HUES6 (cell line): ENCODE measurements around the gene KIF16B.

Experiments used
- H3K27ac ChIP-seq: 2 replicates; pipeline ENCODE4 v1.7.0; 2013; ENCODE audit warnings: low read depth, mild to moderate bottlenecking, low read length, inconsistent platforms
- H3K27me3 ChIP-seq: 2 replicates; pipeline ENCODE4 v1.6.1; 2013; ENCODE audit warnings: low read length; ENCODE audit not compliant: control insufficient read depth, insufficient read depth
- H3K36me3 ChIP-seq: 2 replicates; pipeline ENCODE4 v1.6.1; 2013; ENCODE audit warnings: low read length; ENCODE audit not compliant: control insufficient read depth, insufficient read depth
- H3K4me1 ChIP-seq: 2 replicates; pipeline ENCODE4 v1.6.1; 2013; ENCODE audit warnings: low read length; ENCODE audit not compliant: control insufficient read depth, insufficient read depth
- H3K4me3 ChIP-seq: 2 replicates; pipeline ENCODE4 v1.5.1; 2013; ENCODE audit warnings: low read depth, low read length
- H3K9ac ChIP-seq: one replicate; pipeline ENCODE4 v1.6.1; 2013; ENCODE audit warnings: mild to moderate bottlenecking, low read length
- H3K9me3 ChIP-seq: 2 replicates; pipeline ENCODE4 v1.6.1; 2013; ENCODE audit warnings: low read depth, low read length; ENCODE audit not compliant: control insufficient read depth, insufficient read depth

Gene KIF16B

GRCh38 chr20:16257813-16258430 is 315.3 kb downstream of the KIF16B start:
- Histone ChIP-seq H3K9me3 (no peaks in the 10 kb centered on the region), H3K36me3 (no peaks in the 10 kb centered on the region), H3K9ac (no peak overlapping the region), H3K27ac (no peak overlapping the region), H3K4me3 (no peak overlapping the region), H3K4me1 (no peaks in the 10 kb centered on the region), H3K27me3 (no peaks in the 10 kb centered on the region)

- no peaks in the 10 kb centered on the region for H3K9me3 ChIP-seq
- H3K4me1 ChIP-seq, result no peaks in the 10 kb centered on the region
- no peak overlapping the region for H3K4me3 ChIP-seq
- no peaks in the 10 kb centered on the region for H3K27me3 ChIP-seq
- no peak overlapping the region for H3K9ac ChIP-seq
- no peak overlapping the region for H3K27ac ChIP-seq
- H3K36me3 ChIP-seq, result no peaks in the 10 kb centered on the region
Measured at GRCh38 chr20:16257021-16257420, 316.2 kb downstream of the KIF16B start.

GRCh38 chr20:16246870-16247269 is 326.4 kb downstream of the KIF16B start:
- no peaks in the 10 kb centered on the region for H3K27me3 ChIP-seq
- H3K4me1 ChIP-seq, result no peaks in the 10 kb centered on the region
- no peak overlapping the region for H3K9ac ChIP-seq
- H3K27ac ChIP-seq, result no peak overlapping the region
- H3K36me3 ChIP-seq, result no peaks in the 10 kb centered on the region
- H3K4me3 ChIP-seq, result no peak overlapping the region
- H3K9me3 ChIP-seq, result no peaks in the 10 kb centered on the region

GRCh38 chr20:16246291-16246690 is 327.0 kb downstream of the KIF16B start:
- H3K9me3 ChIP-seq, result no peaks in the 10 kb centered on the region
- no peaks in the 10 kb centered on the region for H3K4me1 ChIP-seq
- no peak overlapping the region for H3K27ac ChIP-seq

GRCh38 chr20:16245879-16246278 is 327.4 kb downstream of the KIF16B start:
- H3K9ac ChIP-seq, result no peak overlapping the region
- H3K4me1 ChIP-seq, result no peaks in the 10 kb centered on the region

More at GRCh38 chr20:16246291-16246690, 327.0 kb downstream of the KIF16B start:
- Histone ChIP-seq H3K9ac (no peak overlapping the region), H3K36me3 (no peaks in the 10 kb centered on the region), H3K4me3 (no peak overlapping the region), H3K27me3 (no peaks in the 10 kb centered on the region)

GRCh38 chr20:16244892-16245291 is 328.4 kb downstream of the KIF16B start:
- peaks cover 6% of the 10 kb centered on the region; the same call in 1 of the 2 replicates for H3K9me3 ChIP-seq
- no peak overlapping the region for H3K4me3 ChIP-seq
- H3K4me1 ChIP-seq, result no peaks in the 10 kb centered on the region
- H3K9ac ChIP-seq, result no peak overlapping the region
- no peaks in the 10 kb centered on the region for H3K27me3 ChIP-seq
- no peaks in the 10 kb centered on the region for H3K36me3 ChIP-seq
- no peak overlapping the region for H3K27ac ChIP-seq

More at GRCh38 chr20:16245879-16246278, 327.4 kb downstream of the KIF16B start:
- no peak overlapping the region for H3K27ac ChIP-seq
- H3K9me3 ChIP-seq, result no peaks in the 10 kb centered on the region
- no peak overlapping the region for H3K4me3 ChIP-seq
- no peaks in the 10 kb centered on the region for H3K36me3 ChIP-seq
- no peaks in the 10 kb centered on the region for H3K27me3 ChIP-seq

- Histone ChIP-seq H3K9ac (no peak overlapping the region), H3K27me3 (no peaks in the 10 kb centered on the region), H3K4me1 (no peaks in the 10 kb centered on the region), H3K36me3 (no peaks in the 10 kb centered on the region), H3K9me3 (peaks cover 12% of the 10 kb centered on the region), H3K4me3 (no peak overlapping the region), H3K27ac (no peak overlapping the region)
Measured at GRCh38 chr20:16243470-16243869, 329.8 kb downstream of the KIF16B start.

GRCh38 chr20:16241911-16242310 is 331.3 kb downstream of the KIF16B start:
- Histone ChIP-seq H3K9me3 (peaks cover 18% of the 10 kb centered on the region), H3K27me3 (no peaks in the 10 kb centered on the region), H3K9ac (no peak overlapping the region), H3K27ac (no peak overlapping the region), H3K4me3 (no peak overlapping the region), H3K36me3 (no peaks in the 10 kb centered on the region), H3K4me1 (no peaks in the 10 kb centered on the region)

- Histone ChIP-seq H3K9ac (no peak overlapping the region), H3K4me3 (no peak overlapping the region), H3K27me3 (no peaks in the 10 kb centered on the region), H3K9me3 (peaks cover 18% of the 10 kb centered on the region), H3K36me3 (no peaks in the 10 kb centered on the region), H3K4me1 (no peaks in the 10 kb centered on the region), H3K27ac (no peak overlapping the region)
Measured at GRCh38 chr20:16240355-16240754, 332.9 kb downstream of the KIF16B start.

- H3K27ac ChIP-seq, result no peak overlapping the region
Measured at GRCh38 chr20:16236589-16237241, 336.5 kb downstream of the KIF16B start.

GRCh38 chr20:16230402-16230801 is 342.8 kb downstream of the KIF16B start:
- Histone ChIP-seq H3K27me3 (no peaks in the 10 kb centered on the region), H3K36me3 (no peaks in the 10 kb centered on the region), H3K27ac (no peak overlapping the region), H3K4me1 (no peaks in the 10 kb centered on the region), H3K9me3 (0 out of 2 replicates have a peak, but pooled peaks cover 3% of the 10 kb centered on the region), H3K4me3 (no peak overlapping the region), H3K9ac (no peak overlapping the region)

More at GRCh38 chr20:16236589-16237241, 336.5 kb downstream of the KIF16B start:
- no peak overlapping the region for H3K9ac ChIP-seq
- H3K9me3 ChIP-seq, result peaks cover 18% of the 10 kb centered on the region
- no peak overlapping the region for H3K4me3 ChIP-seq
- no peaks in the 10 kb centered on the region for H3K27me3 ChIP-seq
- H3K36me3 ChIP-seq, result no peaks in the 10 kb centered on the region
- no peaks in the 10 kb centered on the region for H3K4me1 ChIP-seq
